Vagina (tissue), 2 donors: Measurements from ENCODE around the gene RABGAP1L.

ENCODE experiments used
- POLR2A ChIP-seq, 2 donors: fragments of 450-650 bp; IDR thresholded peaks; one replicate each; pipeline ENCODE4 v1.6.1; 2017; ENCODE audit warnings: antibody characterized with exemption in 2 of 2, mild to moderate bottlenecking in 2 of 2, moderate library complexity in 2 of 2
- TF ChIP-seq, protein P1 (sequence below), 3 experiments: fragments of 450-650 bp in 2 of 3; fragments of 200-600 bp in 1 of 3; sonication (generic) in 1 of 3; IDR thresholded peaks; one replicate each; pipeline ENCODE4 v1.5.1; 2017 to 2019; ENCODE audit warnings: antibody characterized with exemption in 3 of 3, mild to moderate bottlenecking in 2 of 3, moderate library complexity in 2 of 3

DNA sequence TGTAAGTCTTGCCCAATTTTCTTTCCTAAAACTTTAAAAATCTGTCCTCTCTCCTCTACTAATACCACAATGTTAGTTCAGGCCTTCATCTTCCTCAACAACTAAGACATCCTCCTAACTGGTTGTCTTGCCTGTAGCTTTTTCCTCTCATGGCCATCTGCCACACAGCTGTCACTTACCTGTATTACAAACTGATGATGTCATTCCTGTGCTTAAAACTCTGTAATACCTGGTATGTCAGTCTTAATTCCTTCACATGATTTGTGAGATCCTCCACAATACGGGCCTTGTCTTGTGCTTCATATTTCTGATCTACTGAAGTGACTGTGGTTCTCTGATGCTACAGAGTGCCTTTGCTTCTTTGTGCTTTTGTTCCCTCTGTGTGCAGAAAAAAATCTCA is 854.1 kb downstream of the RABGAP1L start:
- TF ChIP-seq, protein P1, sequence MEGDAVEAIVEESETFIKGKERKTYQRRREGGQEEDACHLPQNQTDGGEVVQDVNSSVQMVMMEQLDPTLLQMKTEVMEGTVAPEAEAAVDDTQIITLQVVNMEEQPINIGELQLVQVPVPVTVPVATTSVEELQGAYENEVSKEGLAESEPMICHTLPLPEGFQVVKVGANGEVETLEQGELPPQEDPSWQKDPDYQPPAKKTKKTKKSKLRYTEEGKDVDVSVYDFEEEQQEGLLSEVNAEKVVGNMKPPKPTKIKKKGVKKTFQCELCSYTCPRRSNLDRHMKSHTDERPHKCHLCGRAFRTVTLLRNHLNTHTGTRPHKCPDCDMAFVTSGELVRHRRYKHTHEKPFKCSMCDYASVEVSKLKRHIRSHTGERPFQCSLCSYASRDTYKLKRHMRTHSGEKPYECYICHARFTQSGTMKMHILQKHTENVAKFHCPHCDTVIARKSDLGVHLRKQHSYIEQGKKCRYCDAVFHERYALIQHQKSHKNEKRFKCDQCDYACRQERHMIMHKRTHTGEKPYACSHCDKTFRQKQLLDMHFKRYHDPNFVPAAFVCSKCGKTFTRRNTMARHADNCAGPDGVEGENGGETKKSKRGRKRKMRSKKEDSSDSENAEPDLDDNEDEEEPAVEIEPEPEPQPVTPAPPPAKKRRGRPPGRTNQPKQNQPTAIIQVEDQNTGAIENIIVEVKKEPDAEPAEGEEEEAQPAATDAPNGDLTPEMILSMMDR (IDR thresholded peaks at IDR 0.05) = no peak
- TF ChIP-seq POLR2A (IDR thresholded peaks at IDR 0.05) = no peak
